HG02885 (cell line): ENCODE measurements around the gene HLA-DQA1.
"Not testable (repeated sequence)": the region's sequence is repeated elsewhere in the genome, so short reads cannot be mapped to it uniquely, and the experiment has no call there.

ENCODE experiments used
- ATAC-seq: cut with Tn5 transposase; IDR thresholded peaks from one replicate; pipeline ENCODE4 v1.9.1; 2021; ENCODE audit warnings: mild to moderate bottlenecking; ENCODE audit not compliant: unreplicated experiment, poor library complexity

The HLA-DQA1 gene

GRCh38 chr6:32655203-32655710, 18.1 kb downstream of the HLA-DQA1 start:
- no peak for ATAC-seq

- not testable (repeated sequence) for ATAC-seq
Observed at GRCh38 chr6:32657329-32657728, 20.1 kb downstream of the HLA-DQA1 start.

- ATAC-seq: not testable (repeated sequence)
Observed at GRCh38 chr6:32657819-32658218, 20.6 kb downstream of the HLA-DQA1 start.

DNA sequence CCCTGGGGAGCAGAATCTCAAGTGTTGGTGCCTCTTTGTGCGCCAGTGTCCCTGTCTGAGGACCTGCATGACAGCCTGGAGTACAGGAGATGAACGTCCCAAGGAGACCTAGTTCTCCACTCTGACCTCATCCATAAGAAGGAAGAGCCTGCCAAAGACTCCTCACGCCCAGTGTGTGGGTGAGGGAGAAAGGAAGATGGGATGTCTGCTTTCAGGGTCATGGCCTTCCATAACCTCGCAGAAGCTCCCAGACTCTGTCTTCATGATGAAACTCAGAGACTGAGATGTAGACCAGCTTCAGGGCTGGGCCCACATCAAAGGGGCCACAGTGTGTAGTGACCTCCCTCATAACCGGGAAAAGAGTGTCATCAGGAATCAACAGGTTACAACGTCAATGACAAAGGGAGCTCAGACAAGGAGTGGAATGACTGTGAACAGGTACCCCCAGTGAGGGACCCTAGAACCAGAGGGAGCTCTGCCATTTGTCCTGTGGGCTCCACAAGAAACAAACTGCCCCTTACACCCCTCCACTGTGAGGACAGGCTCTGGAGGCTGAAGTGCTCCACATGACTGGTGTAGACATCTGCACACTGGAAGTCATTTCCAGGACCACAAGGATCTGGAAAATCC, 21.2 kb downstream of the HLA-DQA1 start:
- ATAC-seq: no peak

GRCh38 chr6:32659856-32660595, 22.8 kb downstream of the HLA-DQA1 start:
- no peak for ATAC-seq

GRCh38 chr6:32662099-32662498, 24.9 kb downstream of the HLA-DQA1 start:
- ATAC-seq: no peak

DNA sequence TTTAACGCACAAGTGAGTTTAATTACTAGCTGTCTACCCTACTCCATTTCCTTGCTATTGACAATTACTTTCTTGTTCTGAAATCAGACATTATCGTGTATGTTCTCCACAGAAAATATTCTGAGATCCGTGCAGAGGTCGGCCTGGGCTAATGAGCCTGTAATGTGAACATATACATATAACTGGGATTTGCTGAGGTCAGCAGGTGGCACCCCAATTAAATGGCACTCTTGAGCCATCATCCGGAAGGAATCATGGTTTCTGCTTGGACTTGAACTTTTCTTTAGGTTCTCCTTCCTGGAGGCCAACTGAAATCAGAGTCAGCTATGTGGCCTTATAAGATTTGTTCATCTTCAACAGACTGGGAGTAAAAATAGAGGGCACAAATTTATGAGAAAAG, 25.6 kb downstream of the HLA-DQA1 start:
- no peak for ATAC-seq

DNA sequence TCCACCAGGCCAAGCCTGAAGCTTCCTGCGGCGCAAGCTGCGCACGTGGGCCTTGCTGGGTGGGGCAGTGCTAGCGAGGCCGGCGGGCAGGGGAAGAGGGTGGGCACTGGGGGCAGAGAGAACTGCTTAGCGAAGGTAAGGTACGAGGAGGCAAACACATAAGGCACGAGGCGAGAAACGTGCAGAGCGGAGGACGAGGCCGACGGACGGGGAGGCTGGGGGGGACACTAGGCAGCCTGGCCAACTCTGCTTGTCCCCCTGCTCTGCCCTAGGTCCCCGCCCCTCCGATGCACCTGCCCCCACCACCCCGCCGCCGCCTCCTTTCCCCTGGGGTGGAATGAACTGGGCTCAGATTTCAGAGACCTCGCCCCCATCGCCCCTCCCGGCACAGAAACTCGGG, 27.1 kb downstream of the HLA-DQA1 start:
- ATAC-seq: no peak

GRCh38 chr6:32664827-32665362, 27.7 kb downstream of the HLA-DQA1 start:
- no peak for ATAC-seq

DNA sequence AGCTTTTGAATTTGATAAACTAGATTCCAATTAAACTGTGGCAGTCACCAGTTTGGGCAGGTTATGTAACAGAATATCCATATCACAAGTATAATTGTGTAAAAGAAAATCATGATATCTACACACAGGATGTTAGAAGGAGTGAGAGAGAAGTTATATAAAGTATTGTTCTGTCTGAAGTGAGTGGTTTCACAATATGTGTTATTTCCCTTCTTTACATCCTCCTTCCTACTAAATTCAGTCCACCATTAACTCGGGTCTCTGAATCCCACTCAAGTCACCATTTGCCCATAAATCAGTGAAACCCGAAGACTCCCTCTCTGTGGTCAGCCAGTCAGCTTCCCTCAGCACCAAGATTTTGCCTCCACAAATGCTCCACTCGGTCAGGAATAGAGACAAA, 28.5 kb downstream of the HLA-DQA1 start:
- ATAC-seq: no peak

DNA sequence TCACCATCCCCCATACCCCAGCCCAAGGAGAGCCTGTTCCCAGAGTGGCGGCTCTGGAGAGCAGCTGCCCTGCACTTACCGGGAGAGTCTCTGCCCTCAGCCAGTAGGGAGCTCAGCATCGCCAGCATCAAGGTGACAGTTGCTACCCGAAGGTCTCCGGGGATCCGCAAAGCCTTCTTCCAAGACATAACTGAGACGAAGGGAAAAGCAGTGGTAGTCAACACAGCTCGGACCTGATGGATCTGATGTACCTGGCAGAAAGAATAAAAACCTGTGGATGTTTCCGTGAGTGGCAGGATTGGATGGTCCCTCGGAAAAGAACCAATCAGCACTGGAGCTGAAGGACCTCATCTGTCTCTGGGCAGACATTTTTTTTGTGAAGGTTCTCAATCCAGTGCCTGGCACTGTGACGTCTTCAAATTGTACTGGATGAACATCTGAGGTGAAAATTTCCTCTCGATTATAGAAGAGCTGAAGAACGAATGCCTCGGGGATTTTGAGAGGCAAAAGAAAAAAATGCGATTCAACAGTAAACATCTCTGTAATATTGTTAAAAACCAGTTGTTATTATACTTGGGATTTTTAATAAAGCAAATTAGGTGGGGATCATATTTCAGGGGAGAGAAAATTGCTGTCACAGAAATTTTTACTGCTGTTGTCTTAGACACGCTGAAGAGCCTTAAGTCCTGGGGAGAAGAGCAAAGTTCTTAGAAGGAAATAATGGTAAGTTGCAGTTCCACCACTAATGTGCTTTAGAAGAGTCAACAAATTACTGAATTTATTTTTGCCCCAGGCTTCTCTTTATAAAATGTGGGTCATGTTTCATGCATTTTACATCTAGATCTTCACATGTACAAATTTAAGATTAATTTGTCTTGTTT, 29.5 kb downstream of the HLA-DQA1 start, which contains the start of gene HLA-DQB1:
Gene HLA-DQB1, minus strand, starts transcription at position 238 of the 881 bp plus-strand sequence. Its CDS starts 50 bp downstream, at position 188.
- ATAC-seq: peak; percentile 70

GRCh38 chr6:32668226-32668747, 31.1 kb downstream of the HLA-DQA1 start:
- ATAC-seq: peak; percentile 77

- no peak for ATAC-seq
Observed at GRCh38 chr6:32669240-32669639, 32.0 kb downstream of the HLA-DQA1 start.

GRCh38 chr6:32669893-32670292, 32.7 kb downstream of the HLA-DQA1 start:
- no peak for ATAC-seq

DNA sequence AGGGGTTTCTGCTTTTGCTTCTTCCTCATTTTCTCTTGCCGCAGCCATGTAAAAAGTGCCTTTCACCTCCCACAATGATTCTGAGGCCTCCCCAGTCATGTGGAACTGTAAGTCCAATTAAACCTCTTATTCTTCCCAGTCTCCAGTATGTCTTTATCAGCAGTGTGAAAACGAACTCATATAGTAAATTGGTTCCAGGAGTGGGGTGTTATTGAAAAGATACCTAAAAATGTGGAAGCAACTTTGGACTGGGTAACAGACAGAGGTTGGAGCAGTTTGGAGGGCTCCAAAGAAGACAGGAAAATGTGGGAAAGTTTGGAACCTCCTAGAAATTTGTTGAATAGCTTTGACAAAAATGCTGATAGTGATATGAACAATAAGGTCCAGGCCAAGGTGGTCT, 34.7 kb downstream of the HLA-DQA1 start:
- ATAC-seq: not testable (repeated sequence)

- ATAC-seq: not testable (repeated sequence)
Observed at GRCh38 chr6:32674123-32674522, 36.9 kb downstream of the HLA-DQA1 start.

DNA sequence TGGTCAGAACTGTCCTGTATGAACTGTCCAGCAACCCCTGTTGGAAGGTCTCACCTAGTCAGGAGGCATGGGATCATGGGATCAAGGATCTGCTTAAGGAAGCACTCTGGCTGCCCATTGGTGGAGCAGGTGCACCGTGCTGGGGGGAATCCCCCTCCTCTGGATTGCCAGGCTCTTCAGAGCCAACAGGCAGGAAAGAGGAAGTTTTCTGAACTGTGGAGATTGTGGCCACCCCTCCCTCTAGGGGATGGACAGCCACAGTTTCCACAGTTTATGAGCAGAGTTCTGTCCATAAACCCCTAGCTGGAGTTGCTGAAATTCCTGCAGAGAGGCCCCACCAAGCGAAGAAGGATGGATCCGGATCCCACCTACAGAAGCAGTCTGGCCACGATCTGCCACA, 42.3 kb downstream of the HLA-DQA1 start:
- ATAC-seq: no peak

GRCh38 chr6:32680055-32680454, 42.8 kb downstream of the HLA-DQA1 start:
- no peak for ATAC-seq

DNA sequence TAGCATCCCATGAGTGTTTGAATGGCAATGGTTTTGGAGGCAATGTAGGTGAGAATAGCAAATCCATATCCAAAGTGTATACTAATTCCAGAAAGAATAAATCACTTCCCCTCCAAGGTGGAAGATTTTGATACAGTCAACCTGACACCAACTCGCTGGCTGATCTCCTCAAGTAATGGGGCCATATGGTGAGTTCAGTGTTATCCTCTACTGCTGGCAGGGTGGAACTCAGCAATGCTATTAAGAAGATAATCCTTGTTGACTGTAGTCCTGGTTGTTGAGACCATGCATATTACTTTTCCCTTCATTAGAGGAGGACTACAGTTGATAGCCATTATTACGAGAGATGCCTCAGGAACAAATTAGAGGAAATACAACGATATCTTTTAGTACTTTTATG, 47.0 kb downstream of the HLA-DQA1 start:
- no peak for ATAC-seq

DNA sequence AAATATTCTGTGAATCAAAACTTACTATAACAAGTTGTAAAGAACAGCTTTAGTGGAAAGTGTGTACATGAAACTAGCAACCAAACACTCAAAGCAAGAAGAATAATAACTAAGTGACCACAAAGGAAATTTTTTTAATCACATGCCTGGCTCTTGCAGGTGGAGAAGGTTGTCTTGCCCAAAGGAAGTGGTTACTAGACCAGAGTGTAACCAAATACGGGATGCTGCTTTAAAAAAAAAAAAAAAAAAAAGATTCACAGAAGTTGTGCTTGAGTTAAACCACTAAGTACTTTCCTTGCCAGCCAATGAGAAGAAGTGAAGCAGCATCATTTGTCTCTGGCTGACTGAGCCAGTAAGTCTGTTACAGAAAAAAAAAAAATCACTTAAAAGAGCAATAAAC, 48.4 kb downstream of the HLA-DQA1 start:
- ATAC-seq: peak; percentile 80
